Measurements from ENCODE around the gene CLEC1B.

- no peak for TF ChIP-seq CTCF (IDR thresholded peaks at IDR 0.05; ENCODE audit: insufficient read depth, low read length)
- TF ChIP-seq REST (IDR thresholded peaks at IDR 0.05; ENCODE audit: insufficient replicate concordance, low read depth) = no peak
Observed at GRCh38 chr12:9992296-9992695, 6.6 kb downstream of the CLEC1B start.

Measured in HL-60 (cell line).